Activated naive CD8-positive, alpha-beta T cell treated with anti-CD3 and anti-CD28 coated beads, Interleukin-2, amount 50 U/mL, for 24 hours (primary cell): Measurements from ENCODE around the gene MAP2K2.

Source experiments
- ATAC-seq: fragments of 150-1000 bp; cut with Tn5 transposase; one replicate; pipeline ENCODE4 v1.10.0; 2021
- DNase-seq: peaks from one replicate; pipeline ENCODE4 v3.0.0; 2021
- H3K27ac Mint-ChIP-seq: one replicate; pipeline ENCODE4 v1.8.0; 2021; ENCODE audit warnings: mild to moderate bottlenecking, mixed read lengths
- H3K27me3 Mint-ChIP-seq: one replicate; pipeline ENCODE4 v1.8.0; 2021; ENCODE audit warnings: mixed read lengths
- H3K36me3 Mint-ChIP-seq: one replicate; pipeline ENCODE4 v1.8.0; 2021; ENCODE audit warnings: low read depth, mixed read lengths
- H3K4me1 Mint-ChIP-seq: one replicate; pipeline ENCODE4 v1.8.0; 2021; ENCODE audit warnings: mixed read lengths
- H3K4me3 Mint-ChIP-seq: one replicate; pipeline ENCODE4 v1.8.0; 2021; ENCODE audit warnings: mild to moderate bottlenecking, moderate library complexity, mixed read lengths
- H3K9me3 Mint-ChIP-seq: one replicate; pipeline ENCODE4 v1.8.0; 2021; ENCODE audit warnings: mixed read lengths

Gene MAP2K2

DNA sequence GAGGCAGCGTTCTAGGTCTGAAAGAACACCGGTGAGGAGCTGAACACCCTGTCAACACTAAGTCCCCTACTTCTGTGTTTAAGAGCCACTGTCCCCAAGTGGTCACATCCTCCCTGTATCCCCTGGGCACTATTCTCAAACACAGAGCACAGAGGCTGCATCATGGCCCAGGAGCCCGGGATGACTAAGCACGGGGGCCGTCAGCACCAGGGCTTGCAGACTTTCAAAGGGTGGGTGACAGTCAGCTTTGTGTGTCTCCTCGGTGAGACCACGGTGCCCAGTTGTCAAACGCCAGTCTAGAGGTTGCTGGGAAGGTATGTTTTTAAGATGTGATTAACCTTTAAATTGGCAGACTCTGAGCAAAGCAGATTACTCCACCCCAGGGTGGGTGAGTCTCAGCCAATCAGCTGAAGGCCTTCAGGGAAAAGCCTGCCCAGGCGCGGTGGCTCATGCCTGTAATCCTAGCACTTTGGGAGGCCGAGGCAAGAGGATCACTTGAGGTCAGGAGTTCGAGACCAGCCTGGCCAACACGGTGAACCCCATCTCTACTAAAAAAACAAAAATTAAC, 8.0 kb downstream of the MAP2K2 start:
- Mint-ChIP-seq H3K4me1 (peaks cover 35% of the 10 kb centered on the region), H3K9me3 (no peaks in the 10 kb centered on the region), H3K4me3 (no peak overlapping the region), H3K27ac (peak overlapping the region; percentile 65), H3K27me3 (no peaks in the 10 kb centered on the region), H3K36me3 (peaks cover 17% of the 10 kb centered on the region)
- peak; percentile 43 for DNase-seq
- peak; percentile 80 for ATAC-seq

- H3K27me3 Mint-ChIP-seq = no peaks in the 10 kb centered on the region
- H3K4me3 Mint-ChIP-seq = peak overlapping the region; percentile 34
- H3K27ac Mint-ChIP-seq = peak overlapping the region; percentile 56
- peaks cover 39% of the 10 kb centered on the region for H3K4me1 Mint-ChIP-seq
- DNase-seq (peak; percentile 50), ATAC-seq (peak; percentile 82)
- H3K9me3 Mint-ChIP-seq = no peaks in the 10 kb centered on the region
- H3K36me3 Mint-ChIP-seq = peaks cover 18% of the 10 kb centered on the region
Measured at GRCh38 chr19:4115050-4115817, 8.7 kb downstream of the MAP2K2 start.

DNA sequence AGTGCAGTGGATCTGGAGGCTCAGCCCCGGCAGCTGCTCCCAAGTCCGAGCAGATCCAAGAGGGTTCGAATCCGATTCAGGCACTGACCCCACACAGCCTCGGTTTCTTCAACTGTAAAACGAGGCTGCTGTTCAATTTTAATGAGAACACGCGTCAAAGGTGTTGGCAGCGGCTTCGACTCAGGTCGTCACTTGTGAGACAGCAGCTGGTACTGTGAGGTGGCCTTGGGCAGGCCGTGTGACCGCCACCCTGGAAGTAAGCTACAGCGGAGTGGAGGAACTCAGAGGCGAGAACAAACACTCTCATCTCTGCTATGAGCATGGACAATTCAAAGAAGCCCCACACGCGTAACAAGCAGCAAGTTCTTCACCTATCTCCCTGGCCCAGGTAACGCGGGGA, 9.7 kb downstream of the MAP2K2 start:
- H3K4me1 Mint-ChIP-seq = peaks cover 50% of the 10 kb centered on the region
- no peak overlapping the region for H3K4me3 Mint-ChIP-seq
- no peaks in the 10 kb centered on the region for H3K9me3 Mint-ChIP-seq
- ATAC-seq (no peak), DNase-seq (no peak)
- H3K36me3 Mint-ChIP-seq = peaks cover 25% of the 10 kb centered on the region
- H3K27ac Mint-ChIP-seq = no peak overlapping the region
- H3K27me3 Mint-ChIP-seq = no peaks in the 10 kb centered on the region

DNA sequence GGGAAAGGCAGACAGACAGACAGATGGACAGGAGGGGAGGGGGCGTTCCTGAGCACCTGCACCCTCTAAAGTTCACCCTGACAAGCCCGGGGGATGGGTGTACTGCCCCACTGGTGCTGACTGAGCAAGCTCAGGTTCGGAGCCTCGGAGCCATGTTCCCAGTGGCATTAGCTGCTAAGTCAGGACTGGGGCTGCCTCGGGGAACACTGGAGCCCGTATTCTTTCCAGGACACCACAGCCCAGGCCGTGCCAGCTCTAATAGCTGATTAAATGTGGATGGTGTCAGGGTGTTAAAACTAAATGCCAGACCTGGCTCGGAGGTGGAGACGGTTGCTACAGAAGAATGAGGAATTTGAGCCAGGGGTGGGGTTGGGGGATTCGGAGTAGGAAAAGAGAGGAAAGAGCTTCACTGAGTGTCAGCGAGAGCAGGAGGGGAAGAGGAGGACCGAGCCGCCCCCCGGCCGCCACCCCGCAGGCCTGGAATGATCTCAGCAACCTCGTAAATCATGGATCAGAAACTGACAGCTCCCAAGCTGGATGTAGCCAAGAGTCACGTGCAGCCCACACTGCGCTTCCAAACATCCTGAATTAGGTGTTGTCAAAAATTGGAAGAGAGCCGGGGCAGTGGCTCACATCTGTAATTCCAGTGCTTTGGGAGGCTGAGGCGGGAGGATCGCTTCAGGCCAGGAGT, 10.4 kb downstream of the MAP2K2 start:
- no peaks in the 10 kb centered on the region for H3K9me3 Mint-ChIP-seq
- H3K27me3 Mint-ChIP-seq = no peaks in the 10 kb centered on the region
- no peak for DNase-seq
- no peak overlapping the region for H3K27ac Mint-ChIP-seq
- peaks cover 29% of the 10 kb centered on the region for H3K36me3 Mint-ChIP-seq
- peaks cover 56% of the 10 kb centered on the region for H3K4me1 Mint-ChIP-seq
- no peak overlapping the region for H3K4me3 Mint-ChIP-seq
- no peak for ATAC-seq

- Mint-ChIP-seq H3K36me3 (peaks cover 35% of the 10 kb centered on the region), H3K4me1 (peaks cover 59% of the 10 kb centered on the region), H3K27ac (no peak overlapping the region), H3K4me3 (no peak overlapping the region), H3K27me3 (no peaks in the 10 kb centered on the region), H3K9me3 (no peaks in the 10 kb centered on the region)
- DNase-seq (no peak), ATAC-seq (no peak)
Measured at GRCh38 chr19:4112367-4112766, 11.6 kb downstream of the MAP2K2 start.

GRCh38 chr19:4109626-4109945, 14.3 kb downstream of the MAP2K2 start:
- H3K4me1 Mint-ChIP-seq = peaks cover 58% of the 10 kb centered on the region
- DNase-seq (no peak), ATAC-seq (no peak)
- H3K4me3 Mint-ChIP-seq = no peak overlapping the region
- no peaks in the 10 kb centered on the region for H3K9me3 Mint-ChIP-seq
- H3K36me3 Mint-ChIP-seq = peaks cover 54% of the 10 kb centered on the region
- no peaks in the 10 kb centered on the region for H3K27me3 Mint-ChIP-seq
- peak overlapping the region; percentile 94 for H3K27ac Mint-ChIP-seq

GRCh38 chr19:4108767-4109625, 14.9 kb downstream of the MAP2K2 start:
- peak overlapping the region; percentile 36 for H3K4me3 Mint-ChIP-seq
- H3K4me1 Mint-ChIP-seq = peaks cover 60% of the 10 kb centered on the region
- no peaks in the 10 kb centered on the region for H3K27me3 Mint-ChIP-seq
- H3K36me3 Mint-ChIP-seq = peaks cover 50% of the 10 kb centered on the region
- H3K27ac Mint-ChIP-seq = peak overlapping the region; percentile 94
- peak; percentile 53 for ATAC-seq
- peak; percentile 73 for DNase-seq
- no peaks in the 10 kb centered on the region for H3K9me3 Mint-ChIP-seq

DNA sequence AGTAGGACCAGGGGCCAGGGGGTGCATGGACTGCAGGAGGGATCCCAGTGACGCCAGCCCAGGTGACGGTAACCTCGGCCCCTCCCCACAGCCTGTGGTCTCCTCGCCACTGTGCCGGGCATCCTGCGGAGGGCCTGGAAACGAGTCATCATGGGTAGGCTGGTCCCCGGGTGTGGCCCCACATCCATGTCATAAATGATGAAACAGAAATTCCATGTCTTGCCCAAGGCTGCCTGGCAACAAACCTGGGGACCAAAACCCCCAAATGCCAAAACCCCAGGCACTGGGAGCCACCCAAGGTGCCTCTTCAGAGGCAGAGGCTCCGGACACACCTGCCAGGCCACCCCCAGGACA, 20.9 kb downstream of the MAP2K2 start:
- no peak overlapping the region for H3K4me3 Mint-ChIP-seq
- H3K27ac Mint-ChIP-seq = peak overlapping the region; percentile 78
- ATAC-seq (peak; percentile 58), DNase-seq (peak; percentile 58)
- H3K4me1 Mint-ChIP-seq = peaks cover 42% of the 10 kb centered on the region
- no peaks in the 10 kb centered on the region for H3K27me3 Mint-ChIP-seq
- peaks cover 31% of the 10 kb centered on the region for H3K36me3 Mint-ChIP-seq
- H3K9me3 Mint-ChIP-seq = no peaks in the 10 kb centered on the region

DNA sequence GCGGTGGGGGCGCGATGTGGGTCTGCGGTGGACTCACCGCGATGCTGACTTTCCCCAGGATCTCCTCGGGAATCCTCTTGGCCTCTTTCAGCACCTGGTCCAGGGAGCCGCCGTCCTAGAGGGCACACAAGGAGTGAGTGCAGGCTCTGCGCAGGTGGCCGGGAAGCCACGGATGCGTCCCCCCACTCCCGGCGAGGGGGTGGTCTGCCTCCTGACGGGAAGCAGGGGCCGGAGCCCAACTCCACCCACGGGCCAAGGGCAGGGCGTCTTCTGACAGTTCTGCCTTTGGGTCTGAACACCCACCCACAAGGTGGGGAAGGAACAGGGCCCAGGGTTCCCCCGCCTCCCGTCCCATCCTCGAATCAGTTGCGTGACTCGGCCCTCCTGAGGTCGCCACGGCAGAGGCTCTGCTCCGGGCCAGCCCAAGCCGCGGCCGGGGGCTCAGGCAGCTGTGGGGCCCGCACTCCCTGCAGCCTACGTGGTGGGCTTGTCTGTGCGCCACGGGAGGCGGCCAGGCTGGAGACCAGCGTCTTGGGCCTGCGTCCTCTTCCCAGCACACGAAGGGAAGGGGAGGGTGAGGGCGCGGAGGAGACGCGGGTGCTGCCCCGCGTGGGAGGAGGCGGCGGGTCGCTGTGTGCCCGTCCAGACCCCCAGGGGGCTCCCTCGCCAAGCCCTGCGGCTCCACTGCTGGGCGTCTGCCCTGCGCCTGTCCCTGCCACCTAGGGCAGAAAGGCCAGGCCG, 21.4 kb downstream of the MAP2K2 start:
- peaks cover 26% of the 10 kb centered on the region for H3K36me3 Mint-ChIP-seq
- ATAC-seq = no peak
- peaks cover 37% of the 10 kb centered on the region for H3K4me1 Mint-ChIP-seq
- no peak overlapping the region for H3K4me3 Mint-ChIP-seq
- no peaks in the 10 kb centered on the region for H3K27me3 Mint-ChIP-seq
- no peaks in the 10 kb centered on the region for H3K9me3 Mint-ChIP-seq
- no peak overlapping the region for H3K27ac Mint-ChIP-seq
- DNase-seq = no peak

- no peak for ATAC-seq
- peaks cover 31% of the 10 kb centered on the region for H3K4me1 Mint-ChIP-seq
- no peaks in the 10 kb centered on the region for H3K9me3 Mint-ChIP-seq
- no peak overlapping the region for H3K4me3 Mint-ChIP-seq
- peaks cover 22% of the 10 kb centered on the region for H3K36me3 Mint-ChIP-seq
- DNase-seq = no peak
- no peak overlapping the region for H3K27ac Mint-ChIP-seq
- H3K27me3 Mint-ChIP-seq = no peaks in the 10 kb centered on the region
Measured at GRCh38 chr19:4101496-4101770, 22.5 kb downstream of the MAP2K2 start.

DNA sequence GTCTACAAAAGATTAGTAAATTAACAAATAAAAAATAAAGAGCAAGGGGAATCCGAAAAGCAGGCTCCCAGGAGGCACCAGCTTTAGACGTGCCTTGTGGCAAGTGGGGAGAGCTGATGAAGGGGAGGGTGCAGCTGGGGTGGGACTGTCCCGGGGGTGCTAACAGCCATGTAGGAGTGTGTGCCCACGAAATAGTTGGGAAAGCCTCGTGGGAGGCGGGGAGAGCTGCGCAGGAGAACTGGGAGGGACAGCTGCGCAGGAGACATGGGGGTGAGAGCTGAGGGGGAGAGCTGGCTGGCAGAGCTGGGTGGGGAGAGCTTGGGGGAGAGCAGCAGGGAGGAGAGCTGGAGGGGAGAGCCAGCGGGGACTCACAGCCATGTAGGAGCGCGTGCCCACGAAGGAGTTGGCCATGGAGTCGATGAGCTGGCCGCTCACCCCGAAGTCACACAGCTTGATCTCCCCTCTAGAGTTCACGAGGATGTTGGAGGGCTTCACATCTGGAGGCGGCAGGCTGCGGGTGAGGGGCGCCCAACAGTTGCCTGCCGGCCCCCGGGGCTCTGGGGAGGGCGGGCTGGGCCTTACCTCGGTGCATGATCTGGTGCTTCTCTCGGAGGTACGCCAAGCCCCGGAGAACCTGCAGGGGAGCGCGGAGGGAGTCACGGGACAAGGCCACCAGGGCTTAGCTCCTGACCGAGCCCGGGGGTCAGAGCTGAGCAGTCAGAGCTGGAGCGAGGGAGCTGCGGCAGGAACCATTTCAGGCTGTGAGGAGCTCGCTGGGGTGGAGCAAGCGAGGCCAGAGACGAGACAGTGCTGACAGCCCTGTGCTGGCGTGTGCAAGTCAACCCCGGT, 23.1 kb downstream of the MAP2K2 start:
- no peaks in the 10 kb centered on the region for H3K9me3 Mint-ChIP-seq
- H3K27me3 Mint-ChIP-seq = no peaks in the 10 kb centered on the region
- no peak overlapping the region for H3K4me3 Mint-ChIP-seq
- H3K36me3 Mint-ChIP-seq = peaks cover 18% of the 10 kb centered on the region
- DNase-seq (no peak), ATAC-seq (no peak)
- H3K4me1 Mint-ChIP-seq = peaks cover 28% of the 10 kb centered on the region
- H3K27ac Mint-ChIP-seq = no peak overlapping the region

GRCh38 chr19:4099041-4099764, 24.7 kb downstream of the MAP2K2 start:
- Mint-ChIP-seq H3K9me3 (no peaks in the 10 kb centered on the region), H3K4me3 (no peak overlapping the region), H3K27me3 (no peaks in the 10 kb centered on the region), H3K4me1 (peaks cover 11% of the 10 kb centered on the region), H3K27ac (no peak overlapping the region), H3K36me3 (peaks cover 7% of the 10 kb centered on the region)
- ATAC-seq (no peak), DNase-seq (no peak)

- DNase-seq = no peak
- H3K36me3 Mint-ChIP-seq = peaks cover 6% of the 10 kb centered on the region
- no peak overlapping the region for H3K27ac Mint-ChIP-seq
- no peaks in the 10 kb centered on the region for H3K9me3 Mint-ChIP-seq
- no peaks in the 10 kb centered on the region for H3K27me3 Mint-ChIP-seq
- ATAC-seq = no peak
- H3K4me1 Mint-ChIP-seq = peaks cover 6% of the 10 kb centered on the region
- no peak overlapping the region for H3K4me3 Mint-ChIP-seq
Measured at GRCh38 chr19:4098493-4098892, 25.4 kb downstream of the MAP2K2 start.
